ENCODE measurements around the gene RBBP9. TPM values are rescaled to one million over a fixed set of nuclear protein-coding genes. Genes with fewer than 3 reads are reported as not detected.
"Not testable (repeated sequence)": the region's sequence is repeated elsewhere in the genome, so short reads cannot be mapped to it uniquely, and the experiment has no call there.

RBBP9 gene
- polyA plus RNA-seq, 1 donor from 2014 or later, result 34.4 TPM

DNA sequence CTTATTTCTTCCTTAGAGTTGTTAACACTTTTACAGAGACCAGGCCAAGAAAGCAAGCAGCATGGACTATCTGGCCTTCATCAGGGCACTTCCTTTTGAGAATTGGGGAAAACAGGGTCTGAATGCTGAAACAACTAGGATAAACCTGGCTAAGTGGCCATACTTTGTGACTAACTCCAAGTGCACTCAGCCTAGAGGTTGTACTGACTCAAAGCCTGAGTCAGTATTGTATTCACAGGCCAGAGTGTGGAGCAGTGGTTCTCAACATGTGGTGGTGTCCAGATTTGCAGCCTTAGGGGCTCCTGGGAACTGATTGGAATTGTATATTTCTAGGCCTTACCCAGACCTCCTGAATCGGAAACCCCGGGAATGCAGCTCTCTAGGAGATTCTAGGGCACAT, 30.8 kb upstream of the RBBP9 start:
- H3K27me3 ChIP-seq (ENCODE audit: insufficient read depth, low read depth, low read length), result no peaks in the 10 kb centered on the region
- no peak for TF ChIP-seq TAF1 (IDR thresholded peaks at IDR 0.05; ENCODE audit: low read depth)
- H3K9me3 ChIP-seq (ENCODE audit: low read length), result no peaks in the 10 kb centered on the region
- H3K36me3 ChIP-seq (ENCODE audit: insufficient read depth, low read length), result peaks cover 5% of the 10 kb centered on the region
- H3K79me2 ChIP-seq (replicated peaks; ENCODE audit: insufficient read depth, low read length), result no peaks in the 10 kb centered on the region
- no peaks in the 10 kb centered on the region for H4K20me1 ChIP-seq (ENCODE audit: insufficient read depth)
- H2AFZ ChIP-seq (ENCODE audit: low read depth, low read length), result no peak overlapping the region
- H3K9ac ChIP-seq (ENCODE audit: low read length), result no peak overlapping the region
- no peaks in the 10 kb centered on the region for H3K9me2 ChIP-seq (ENCODE audit: insufficient read depth, low read length)
- no peaks in the 10 kb centered on the region for H3F3A ChIP-seq (ENCODE audit: insufficient read depth, low read length, poor library complexity, severe bottlenecking)
- H3K4me2 ChIP-seq (ENCODE audit: low read length), result no peak overlapping the region
- H3K4me3 ChIP-seq (ENCODE audit: low read length), result no peak overlapping the region
- H3K27ac ChIP-seq (ENCODE audit: low read length), result no peak overlapping the region

DNA sequence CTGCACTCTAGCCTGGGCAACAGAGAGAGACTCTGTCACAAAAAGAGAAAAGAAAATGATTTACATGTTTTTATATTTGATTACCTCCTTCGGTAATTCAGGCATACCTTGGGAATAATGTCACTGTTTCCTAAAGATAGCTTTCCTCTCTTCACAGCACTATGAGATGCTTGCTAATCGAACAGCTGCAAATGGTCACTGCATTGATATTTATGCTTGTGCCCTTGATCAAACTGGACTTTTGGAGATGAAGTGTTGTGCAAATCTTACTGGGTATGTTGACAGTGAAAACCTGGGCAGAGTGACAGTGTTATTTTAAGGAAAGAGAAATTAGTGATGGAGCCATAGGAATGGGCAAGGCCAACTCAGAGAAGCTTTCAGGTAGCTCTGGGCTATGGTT, 30.3 kb upstream of the RBBP9 start:
- Histone ChIP-seq H4K20me1 (ENCODE audit: insufficient read depth) (no peaks in the 10 kb centered on the region), H3K9ac (ENCODE audit: low read length) (no peak overlapping the region), H3F3A (ENCODE audit: insufficient read depth, low read length, poor library complexity, severe bottlenecking) (no peaks in the 10 kb centered on the region), H3K9me2 (ENCODE audit: insufficient read depth, low read length) (no peaks in the 10 kb centered on the region), H3K27me3 (ENCODE audit: insufficient read depth, low read depth, low read length) (no peaks in the 10 kb centered on the region), H3K36me3 (ENCODE audit: insufficient read depth, low read length) (no peaks in the 10 kb centered on the region), H3K4me3 (ENCODE audit: low read length) (no peak overlapping the region), H3K4me2 (ENCODE audit: low read length) (no peak overlapping the region), H3K27ac (ENCODE audit: low read length) (no peak overlapping the region), H3K79me2 (replicated peaks; ENCODE audit: insufficient read depth, low read length) (no peaks in the 10 kb centered on the region), H2AFZ (ENCODE audit: low read depth, low read length) (no peak overlapping the region), H3K9me3 (ENCODE audit: low read length) (no peaks in the 10 kb centered on the region)
- TF ChIP-seq MXI1 (conservative IDR thresholded peaks at IDR 0.05; ENCODE audit: poor library complexity, severe bottlenecking) (no peak), CTCF (IDR thresholded peaks at IDR 0.05; ENCODE audit: poor library complexity, severe bottlenecking) (no peak)
- TF ChIP-seq, protein P1, sequence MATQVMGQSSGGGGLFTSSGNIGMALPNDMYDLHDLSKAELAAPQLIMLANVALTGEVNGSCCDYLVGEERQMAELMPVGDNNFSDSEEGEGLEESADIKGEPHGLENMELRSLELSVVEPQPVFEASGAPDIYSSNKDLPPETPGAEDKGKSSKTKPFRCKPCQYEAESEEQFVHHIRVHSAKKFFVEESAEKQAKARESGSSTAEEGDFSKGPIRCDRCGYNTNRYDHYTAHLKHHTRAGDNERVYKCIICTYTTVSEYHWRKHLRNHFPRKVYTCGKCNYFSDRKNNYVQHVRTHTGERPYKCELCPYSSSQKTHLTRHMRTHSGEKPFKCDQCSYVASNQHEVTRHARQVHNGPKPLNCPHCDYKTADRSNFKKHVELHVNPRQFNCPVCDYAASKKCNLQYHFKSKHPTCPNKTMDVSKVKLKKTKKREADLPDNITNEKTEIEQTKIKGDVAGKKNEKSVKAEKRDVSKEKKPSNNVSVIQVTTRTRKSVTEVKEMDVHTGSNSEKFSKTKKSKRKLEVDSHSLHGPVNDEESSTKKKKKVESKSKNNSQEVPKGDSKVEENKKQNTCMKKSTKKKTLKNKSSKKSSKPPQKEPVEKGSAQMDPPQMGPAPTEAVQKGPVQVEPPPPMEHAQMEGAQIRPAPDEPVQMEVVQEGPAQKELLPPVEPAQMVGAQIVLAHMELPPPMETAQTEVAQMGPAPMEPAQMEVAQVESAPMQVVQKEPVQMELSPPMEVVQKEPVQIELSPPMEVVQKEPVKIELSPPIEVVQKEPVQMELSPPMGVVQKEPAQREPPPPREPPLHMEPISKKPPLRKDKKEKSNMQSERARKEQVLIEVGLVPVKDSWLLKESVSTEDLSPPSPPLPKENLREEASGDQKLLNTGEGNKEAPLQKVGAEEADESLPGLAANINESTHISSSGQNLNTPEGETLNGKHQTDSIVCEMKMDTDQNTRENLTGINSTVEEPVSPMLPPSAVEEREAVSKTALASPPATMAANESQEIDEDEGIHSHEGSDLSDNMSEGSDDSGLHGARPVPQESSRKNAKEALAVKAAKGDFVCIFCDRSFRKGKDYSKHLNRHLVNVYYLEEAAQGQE (IDR thresholded peaks at IDR 0.05; ENCODE audit: borderline replicate concordance), result no peak

DNA sequence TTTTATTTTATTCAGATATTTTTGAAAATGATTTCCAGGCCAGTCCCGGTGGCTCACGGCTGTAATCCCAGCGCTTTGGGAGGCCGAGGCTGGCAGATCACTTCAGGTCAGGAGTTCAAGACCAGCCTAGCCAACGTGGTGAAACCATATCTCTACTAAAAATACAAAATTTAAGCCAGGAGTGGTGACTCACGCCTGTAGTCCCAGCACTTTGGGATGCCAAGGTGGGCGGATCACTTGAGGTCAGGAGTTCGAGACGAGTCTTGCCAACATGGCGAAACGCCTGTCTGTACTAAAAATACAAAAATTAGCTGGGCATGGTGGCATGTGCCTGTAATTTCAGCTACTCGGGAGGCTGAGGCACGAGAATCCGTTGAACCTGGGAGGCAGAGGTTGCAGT, 29.7 kb upstream of the RBBP9 start:
- not testable (repeated sequence) for H3K4me2 ChIP-seq (ENCODE audit: low read length); H3K9ac ChIP-seq (ENCODE audit: low read length); H4K20me1 ChIP-seq (ENCODE audit: insufficient read depth); H3K79me2 ChIP-seq (replicated peaks; ENCODE audit: insufficient read depth, low read length); H3K27ac ChIP-seq (ENCODE audit: low read length); H3F3A ChIP-seq (ENCODE audit: insufficient read depth, low read length, poor library complexity, severe bottlenecking); H3K9me2 ChIP-seq (ENCODE audit: insufficient read depth, low read length); H3K4me3 ChIP-seq (ENCODE audit: low read length); H3K9me3 ChIP-seq (ENCODE audit: low read length); H2AFZ ChIP-seq (ENCODE audit: low read depth, low read length); H3K36me3 ChIP-seq (ENCODE audit: insufficient read depth, low read length); H3K27me3 ChIP-seq (ENCODE audit: insufficient read depth, low read depth, low read length)

GRCh38 chr20:18524646-18525045, 27.6 kb upstream of the RBBP9 start:
- no peak overlapping the region for H3K27ac ChIP-seq (ENCODE audit: low read length)
- H3K9ac ChIP-seq (ENCODE audit: low read length), result no peak overlapping the region
- no peaks in the 10 kb centered on the region for H3K27me3 ChIP-seq (ENCODE audit: insufficient read depth, low read depth, low read length)
- H3K36me3 ChIP-seq (ENCODE audit: insufficient read depth, low read length), result no peaks in the 10 kb centered on the region
- H3K9me2 ChIP-seq (ENCODE audit: insufficient read depth, low read length), result no peaks in the 10 kb centered on the region
- H4K20me1 ChIP-seq (ENCODE audit: insufficient read depth), result no peaks in the 10 kb centered on the region
- no peak overlapping the region for H3K4me2 ChIP-seq (ENCODE audit: low read length)
- TF ChIP-seq CTCF (IDR thresholded peaks at IDR 0.05; ENCODE audit: poor library complexity, severe bottlenecking), result no peak
- no peak for TF ChIP-seq EZH2 (IDR thresholded peaks at IDR 0.05; ENCODE audit: borderline replicate concordance, insufficient read depth, low read length, poor library complexity, severe bottlenecking)
- H3K9me3 ChIP-seq (ENCODE audit: low read length), result no peaks in the 10 kb centered on the region
- no peak overlapping the region for H3K4me3 ChIP-seq (ENCODE audit: low read length)
- no peaks in the 10 kb centered on the region for H3K79me2 ChIP-seq (replicated peaks; ENCODE audit: insufficient read depth, low read length)
- no peak overlapping the region for H2AFZ ChIP-seq (ENCODE audit: low read depth, low read length)
- no peaks in the 10 kb centered on the region for H3F3A ChIP-seq (ENCODE audit: insufficient read depth, low read length, poor library complexity, severe bottlenecking)
